HUES6 (cell line): Measurements from ENCODE around the gene PLPP7.
"Not testable (repeated sequence)": the region's sequence is repeated elsewhere in the genome, so short reads cannot be mapped to it uniquely, and the experiment has no call there.

Source experiments
- H3K27ac ChIP-seq: 2 replicates; pipeline ENCODE4 v1.7.0; 2013; ENCODE audit warnings: low read depth, mild to moderate bottlenecking, low read length, inconsistent platforms
- H3K27me3 ChIP-seq: 2 replicates; pipeline ENCODE4 v1.6.1; 2013; ENCODE audit warnings: low read length; ENCODE audit not compliant: control insufficient read depth, insufficient read depth
- H3K36me3 ChIP-seq: 2 replicates; pipeline ENCODE4 v1.6.1; 2013; ENCODE audit warnings: low read length; ENCODE audit not compliant: control insufficient read depth, insufficient read depth
- H3K4me1 ChIP-seq: 2 replicates; pipeline ENCODE4 v1.6.1; 2013; ENCODE audit warnings: low read length; ENCODE audit not compliant: control insufficient read depth, insufficient read depth
- H3K4me3 ChIP-seq: 2 replicates; pipeline ENCODE4 v1.5.1; 2013; ENCODE audit warnings: low read depth, low read length
- H3K9ac ChIP-seq: one replicate; pipeline ENCODE4 v1.6.1; 2013; ENCODE audit warnings: mild to moderate bottlenecking, low read length
- H3K9me3 ChIP-seq: 2 replicates; pipeline ENCODE4 v1.6.1; 2013; ENCODE audit warnings: low read depth, low read length; ENCODE audit not compliant: control insufficient read depth, insufficient read depth

PLPP7 gene

DNA sequence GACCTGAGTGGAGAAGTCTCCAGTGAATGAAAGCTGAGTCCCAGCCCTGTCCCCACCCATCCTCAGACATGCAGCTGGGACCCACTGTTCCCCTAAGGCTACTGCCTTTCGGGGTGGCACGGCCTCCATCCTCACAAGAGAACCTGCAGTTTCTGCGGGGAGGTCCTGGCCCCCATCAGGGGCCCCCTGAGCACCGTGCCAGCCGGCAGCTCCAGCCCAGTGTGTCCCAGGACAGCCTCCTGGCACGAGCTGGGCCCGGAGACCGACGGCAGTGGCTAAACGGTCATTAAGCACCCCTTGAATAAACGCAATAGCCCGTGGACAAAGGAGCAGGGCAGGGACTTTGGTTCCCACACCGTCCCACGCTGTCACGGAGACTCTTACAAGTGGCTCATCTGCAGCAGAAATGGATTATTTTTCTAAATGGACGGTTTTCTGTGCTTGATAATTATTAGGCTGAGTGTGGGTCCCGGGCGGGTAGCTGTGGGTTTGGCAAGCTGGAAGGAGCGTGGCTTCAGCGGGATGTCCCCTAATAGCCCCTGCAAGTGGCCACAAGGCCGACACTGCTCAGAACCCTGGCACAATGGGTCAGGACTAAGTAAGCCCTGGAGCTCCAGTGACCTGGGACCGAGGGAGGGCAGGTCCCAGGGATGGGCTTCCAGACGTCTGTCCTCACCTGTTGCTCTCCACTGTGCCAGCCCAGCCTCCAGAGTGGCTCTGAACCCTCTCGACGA lies 30.7 kb upstream of the PLPP7 start:
- Histone ChIP-seq H3K36me3 (no peaks in the 10 kb centered on the region), H3K27me3 (no peaks in the 10 kb centered on the region), H3K4me3 (no peak overlapping the region), H3K9ac (no peak overlapping the region), H3K27ac (no peak overlapping the region), H3K4me1 (peaks cover 7% of the 10 kb centered on the region; the same call in 1 of the 2 replicates), H3K9me3 (no peaks in the 10 kb centered on the region)

DNA sequence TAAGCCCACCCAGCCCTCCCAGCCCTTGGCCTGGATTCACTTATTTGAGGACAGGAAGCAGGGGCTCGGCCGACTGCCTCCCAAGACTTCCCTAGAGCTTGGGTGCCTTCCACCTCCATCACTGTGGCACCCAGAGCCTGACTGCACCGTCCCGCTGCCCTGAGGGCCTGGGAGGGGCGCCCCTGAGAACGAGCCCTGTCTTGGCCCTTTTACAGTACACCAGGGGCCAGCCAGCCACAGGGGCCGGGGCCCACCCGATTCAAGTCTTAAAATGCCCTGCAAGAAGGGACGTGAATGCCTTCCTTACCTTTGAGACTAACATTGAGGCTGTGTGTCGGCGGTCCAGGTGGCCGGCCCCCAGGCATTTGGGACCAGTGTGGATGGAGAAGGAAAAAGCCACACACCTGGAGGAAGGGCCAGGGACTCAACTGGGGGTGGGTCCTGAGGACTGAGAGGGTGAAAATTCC lies 30.1 kb upstream of the PLPP7 start:
- Histone ChIP-seq H3K36me3 (no peaks in the 10 kb centered on the region), H3K27me3 (no peaks in the 10 kb centered on the region), H3K27ac (no peak overlapping the region), H3K9me3 (no peaks in the 10 kb centered on the region), H3K4me1 (0 out of 2 replicates have a peak, but pooled peaks cover 5% of the 10 kb centered on the region), H3K9ac (no peak overlapping the region), H3K4me3 (no peak overlapping the region)

DNA sequence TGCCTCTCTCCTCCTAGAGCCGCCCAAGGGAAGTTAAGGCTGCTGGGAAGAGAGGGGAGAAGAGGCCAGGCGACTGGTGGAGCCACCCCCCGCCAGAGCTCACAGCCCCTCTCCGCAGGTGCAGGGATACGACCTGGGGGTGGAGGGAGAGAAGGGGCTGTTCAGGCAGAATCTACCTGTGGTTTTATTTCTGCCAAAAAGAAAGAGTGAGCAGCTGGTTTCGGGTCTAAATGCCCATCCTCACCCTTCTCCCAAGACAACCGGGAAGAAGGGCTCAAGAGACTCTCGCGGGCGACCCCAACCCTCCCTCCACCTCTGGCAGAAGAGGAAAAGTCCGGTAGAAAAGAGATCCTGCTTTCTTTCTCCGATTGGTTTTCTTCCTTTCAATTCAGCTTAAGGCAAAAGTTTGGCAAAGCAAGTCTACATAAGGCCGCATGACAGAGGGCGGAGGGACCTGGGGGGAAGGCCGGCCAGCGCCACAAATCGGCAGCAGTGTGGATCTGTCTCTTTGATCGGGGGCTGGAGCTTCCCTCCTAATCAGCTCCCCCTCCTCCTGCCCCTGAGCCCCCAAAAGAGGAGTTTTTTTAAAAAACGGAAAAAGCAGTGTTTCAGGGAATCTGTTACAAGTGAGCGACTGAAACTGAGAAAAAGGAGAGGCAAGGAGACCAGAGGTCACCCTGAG lies 29.5 kb upstream of the PLPP7 start:
- Histone ChIP-seq H3K9me3 (no peaks in the 10 kb centered on the region), H3K27me3 (no peaks in the 10 kb centered on the region), H3K9ac (no peak overlapping the region), H3K4me3 (no peak overlapping the region), H3K36me3 (no peaks in the 10 kb centered on the region), H3K4me1 (0 out of 2 replicates have a peak, but pooled peaks cover 5% of the 10 kb centered on the region), H3K27ac (no peak overlapping the region)

DNA sequence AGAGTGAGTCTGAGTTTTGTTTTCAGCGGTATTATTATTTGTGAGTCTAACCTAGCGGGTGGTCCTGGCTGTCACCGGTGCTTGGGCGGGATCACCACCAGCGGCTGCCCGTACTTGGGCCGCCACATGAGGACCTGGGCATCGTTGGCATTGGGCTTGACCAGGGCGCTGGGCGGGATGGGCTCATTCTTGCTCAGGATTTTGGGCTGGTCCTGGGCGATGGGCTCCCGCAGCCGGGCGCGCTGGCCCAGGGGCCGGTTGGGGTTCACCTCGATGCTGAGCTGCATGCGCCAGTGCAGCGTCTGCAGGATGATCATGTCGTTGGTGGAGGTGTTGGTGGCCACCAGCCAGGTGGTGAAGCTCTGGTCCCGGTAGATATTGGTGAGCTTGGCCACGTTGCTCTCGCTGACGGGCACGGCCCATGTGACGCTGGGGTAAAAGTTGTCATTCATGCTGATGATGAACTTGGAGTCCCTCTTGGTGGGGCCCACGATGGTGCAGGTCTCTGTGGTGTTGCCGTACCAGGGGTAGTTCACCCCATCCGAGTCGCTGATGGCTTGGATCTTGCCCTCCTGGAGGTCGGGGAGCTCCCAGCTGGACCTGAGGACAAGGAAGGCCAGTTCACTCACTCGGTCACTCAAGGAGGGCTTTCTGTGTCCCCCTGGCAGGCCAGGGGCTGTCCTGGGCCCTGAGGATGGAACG lies 28.6 kb upstream of the PLPP7 start:
- H3K27ac ChIP-seq: no peak overlapping the region
- no peak overlapping the region for H3K4me3 ChIP-seq
- no peak overlapping the region for H3K9ac ChIP-seq
- no peaks in the 10 kb centered on the region for H3K9me3 ChIP-seq
- H3K36me3 ChIP-seq: no peaks in the 10 kb centered on the region
- H3K4me1 ChIP-seq: 0 out of 2 replicates have a peak, but pooled peaks cover 5% of the 10 kb centered on the region
- H3K27me3 ChIP-seq: no peaks in the 10 kb centered on the region

DNA sequence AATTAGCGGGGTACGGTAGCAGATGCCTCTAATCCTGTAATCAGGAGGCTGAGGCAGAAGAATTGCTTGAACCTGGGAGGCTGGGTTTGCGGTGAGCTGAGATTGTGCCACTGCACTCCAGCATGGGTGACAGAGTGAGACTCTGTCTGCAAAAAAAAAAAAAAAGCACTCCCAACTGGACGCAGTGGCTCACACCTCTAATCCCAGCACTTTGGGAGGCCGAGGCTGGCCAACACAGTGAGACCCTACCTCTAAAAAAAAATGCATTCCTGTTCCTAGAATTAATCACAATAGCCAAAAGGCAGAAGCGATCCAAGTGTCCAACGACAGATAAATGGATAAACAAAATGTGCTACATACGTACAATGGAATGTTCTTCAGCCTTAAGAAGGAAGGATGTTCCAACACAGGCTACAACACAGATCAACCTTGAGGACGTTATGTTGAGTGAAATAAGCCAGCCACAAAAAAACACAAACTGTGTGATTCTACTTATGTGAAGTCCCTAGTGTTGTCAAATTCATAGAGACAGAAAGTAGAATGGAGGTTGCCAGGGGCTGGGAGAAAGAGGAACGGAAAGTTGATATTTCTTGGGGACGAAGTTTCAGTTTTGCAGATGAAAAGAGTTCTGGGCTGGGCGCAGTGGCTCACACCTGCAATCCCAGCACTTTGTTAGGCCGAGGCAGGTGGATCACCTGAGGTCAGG lies 27.0 kb upstream of the PLPP7 start:
- 0 out of 2 replicates have a peak, but pooled peaks cover 3% of the 10 kb centered on the region for H3K4me1 ChIP-seq
- H3K36me3 ChIP-seq: no peaks in the 10 kb centered on the region
- no peaks in the 10 kb centered on the region for H3K27me3 ChIP-seq
- H3K9me3 ChIP-seq: no peaks in the 10 kb centered on the region
- no peak overlapping the region for H3K9ac ChIP-seq
- H3K4me3 ChIP-seq: no peak overlapping the region
- H3K27ac ChIP-seq: no peak overlapping the region

DNA sequence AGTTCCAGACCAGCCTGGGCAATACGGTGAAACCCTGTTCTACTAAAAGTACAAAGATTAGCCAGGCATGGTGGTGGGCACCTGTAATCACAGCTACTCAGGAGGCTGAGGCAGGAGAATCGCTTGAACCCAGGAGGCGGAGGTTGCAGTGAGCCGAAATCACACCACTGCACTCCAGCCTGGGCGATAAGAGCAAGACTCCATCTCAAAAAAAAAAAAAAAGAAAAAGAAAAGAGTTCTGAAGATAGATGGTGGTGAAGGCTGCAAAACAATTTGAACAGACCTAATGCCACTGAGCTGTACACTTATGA lies 26.5 kb upstream of the PLPP7 start:
- H3K27ac ChIP-seq, H3K9ac ChIP-seq, H3K9me3 ChIP-seq, H3K4me3 ChIP-seq, H3K36me3 ChIP-seq, H3K27me3 ChIP-seq, H3K4me1 ChIP-seq: not testable (repeated sequence)

DNA sequence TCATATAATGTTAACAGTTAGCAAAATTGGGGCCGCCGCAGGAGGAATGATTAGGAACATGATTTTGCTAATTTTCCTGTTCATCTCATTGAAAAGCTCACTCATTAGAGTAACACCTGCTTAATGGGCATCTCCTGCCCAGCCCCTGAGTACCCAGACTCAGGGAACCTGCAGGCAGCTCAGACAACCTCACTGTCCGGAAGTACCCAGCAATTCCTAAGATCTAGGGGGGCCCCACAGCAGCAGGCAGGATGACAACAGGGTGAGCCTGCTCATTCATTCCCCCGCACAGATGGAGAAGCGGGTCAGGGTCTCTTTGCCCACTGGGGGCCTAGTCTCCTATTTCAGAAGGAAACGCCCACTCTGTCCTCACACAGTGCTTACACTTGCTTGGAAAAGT lies 25.8 kb upstream of the PLPP7 start:
- H3K4me1 ChIP-seq: 0 out of 2 replicates have a peak, but pooled peaks cover 3% of the 10 kb centered on the region

DNA sequence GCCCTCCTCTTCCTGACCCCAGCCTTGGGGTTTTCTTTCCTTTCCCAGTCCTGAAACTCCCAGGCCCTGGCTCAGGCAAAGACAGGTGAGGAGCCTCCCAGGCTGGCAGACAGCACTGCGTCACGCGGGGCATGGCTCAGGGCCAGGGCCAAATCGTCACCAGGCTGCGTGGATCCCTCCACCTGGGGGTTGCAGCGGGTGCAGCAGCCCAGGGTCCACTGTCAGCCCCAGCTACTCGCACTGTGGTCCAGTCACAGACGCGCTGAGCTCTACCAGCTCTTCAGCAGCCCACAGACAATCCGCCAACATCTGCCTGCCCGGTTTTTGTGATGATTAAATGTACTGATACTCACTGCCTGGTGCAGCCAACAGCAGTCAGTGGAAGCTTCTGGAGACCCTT lies 25.3 kb upstream of the PLPP7 start:
- H3K4me3 ChIP-seq: no peak overlapping the region
- no peak overlapping the region for H3K9ac ChIP-seq
- 0 out of 2 replicates have a peak, but pooled peaks cover 7% of the 10 kb centered on the region for H3K4me1 ChIP-seq
- H3K36me3 ChIP-seq: no peaks in the 10 kb centered on the region
- no peak overlapping the region for H3K27ac ChIP-seq
- H3K9me3 ChIP-seq: no peaks in the 10 kb centered on the region
- no peaks in the 10 kb centered on the region for H3K27me3 ChIP-seq

More for the DNA sequence above, 25.8 kb upstream of the PLPP7 start:
- H3K27ac ChIP-seq: no peak overlapping the region
- no peaks in the 10 kb centered on the region for H3K27me3 ChIP-seq
- H3K9ac ChIP-seq: no peak overlapping the region
- H3K36me3 ChIP-seq: no peaks in the 10 kb centered on the region
- H3K4me3 ChIP-seq: no peak overlapping the region
- no peaks in the 10 kb centered on the region for H3K9me3 ChIP-seq

DNA sequence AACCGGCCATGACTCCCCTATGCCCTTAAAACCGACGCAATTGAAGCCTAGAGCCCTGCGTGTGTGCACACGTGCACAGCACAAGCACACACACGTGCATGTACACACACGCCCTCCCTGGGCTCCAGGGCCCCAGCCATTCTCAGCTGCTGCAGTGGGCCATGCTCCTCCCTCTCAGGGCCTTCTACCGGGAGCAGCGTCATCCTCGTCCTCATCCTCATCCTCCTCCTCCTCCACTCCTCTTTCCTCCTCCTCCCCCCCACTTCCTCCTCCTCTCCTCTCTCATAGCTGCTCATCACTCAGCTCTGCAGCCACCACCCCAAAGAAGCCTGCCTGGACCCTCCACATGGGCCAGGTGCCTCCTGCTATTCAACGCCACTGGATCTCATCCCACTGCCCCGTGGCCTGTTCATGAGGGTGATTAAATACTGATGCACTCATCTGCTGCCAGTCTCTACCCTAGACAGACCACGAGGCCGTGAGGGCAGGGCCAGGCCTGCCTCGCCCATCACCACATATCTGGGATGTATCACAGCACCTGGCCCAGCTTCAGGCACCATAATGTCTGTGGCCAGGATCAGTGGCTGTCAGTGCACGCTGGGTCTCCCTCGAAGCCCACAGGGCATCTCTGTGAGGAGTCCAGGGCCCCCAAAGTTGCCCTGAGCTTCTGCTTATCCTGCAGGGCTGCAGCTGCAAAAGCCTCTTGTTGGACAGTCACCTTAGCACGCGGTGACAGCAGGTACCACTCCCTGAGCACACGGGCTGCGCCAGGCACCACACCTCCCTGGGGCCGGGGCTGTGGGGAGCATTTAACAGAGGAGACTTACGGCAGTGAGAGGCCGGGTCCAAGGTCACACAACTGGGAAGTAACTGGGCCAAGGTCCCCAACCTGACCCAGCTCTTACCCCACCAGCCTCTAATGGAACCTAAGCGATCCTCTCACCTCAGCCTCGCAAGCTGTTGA lies 23.0 kb upstream of the PLPP7 start:
- H3K9ac ChIP-seq: no peak overlapping the region
- H3K9me3 ChIP-seq: no peaks in the 10 kb centered on the region
- no peaks in the 10 kb centered on the region for H3K27me3 ChIP-seq
- no peak overlapping the region for H3K27ac ChIP-seq
- H3K4me1 ChIP-seq: peaks cover 13% of the 10 kb centered on the region
- H3K4me3 ChIP-seq: no peak overlapping the region
- H3K36me3 ChIP-seq: no peaks in the 10 kb centered on the region
